ENCODE measurements around the gene COX20.

DNA sequence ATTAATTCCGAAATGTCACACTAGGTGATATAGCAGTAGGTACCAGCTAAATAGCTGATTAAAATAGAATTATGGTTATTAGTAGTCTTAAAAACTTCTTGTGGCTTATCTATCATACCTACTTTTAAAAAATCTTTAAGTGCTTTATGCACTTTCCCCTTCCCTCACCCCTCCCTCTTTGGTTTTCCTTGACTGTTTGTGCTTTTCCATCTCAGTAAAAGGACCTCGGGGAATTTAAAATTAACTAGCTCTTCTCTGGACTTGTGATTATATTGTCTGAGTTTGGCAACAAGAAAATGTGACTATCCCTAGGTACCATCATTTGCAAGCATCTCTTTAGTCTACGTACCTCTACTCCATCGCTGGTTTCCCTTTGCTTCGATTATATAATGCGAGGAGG is 11.2 kb downstream of the COX20 start:
- no peak for TF ChIP-seq ZNF567 (CRISPR knock-in tag; IDR thresholded peaks at IDR 0.05; ENCODE audit: borderline replicate concordance)
- TF ChIP-seq, protein P1, sequence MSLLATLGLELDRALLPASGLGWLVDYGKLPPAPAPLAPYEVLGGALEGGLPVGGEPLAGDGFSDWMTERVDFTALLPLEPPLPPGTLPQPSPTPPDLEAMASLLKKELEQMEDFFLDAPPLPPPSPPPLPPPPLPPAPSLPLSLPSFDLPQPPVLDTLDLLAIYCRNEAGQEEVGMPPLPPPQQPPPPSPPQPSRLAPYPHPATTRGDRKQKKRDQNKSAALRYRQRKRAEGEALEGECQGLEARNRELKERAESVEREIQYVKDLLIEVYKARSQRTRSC (CRISPR knock-in tag; IDR thresholded peaks at IDR 0.05; ENCODE audit: low read depth), result no peak

Data from HepG2 (cell line).